ENCODE results near the gene SUCLG2. TPM values are rescaled to one million over a fixed set of nuclear protein-coding genes. Genes with fewer than 3 reads are reported as not detected.

SUCLG2 gene
- total RNA-seq, 4 donors from 2014 or later, result 38.7 to 42.9 (median 41.3) TPM

DNA sequence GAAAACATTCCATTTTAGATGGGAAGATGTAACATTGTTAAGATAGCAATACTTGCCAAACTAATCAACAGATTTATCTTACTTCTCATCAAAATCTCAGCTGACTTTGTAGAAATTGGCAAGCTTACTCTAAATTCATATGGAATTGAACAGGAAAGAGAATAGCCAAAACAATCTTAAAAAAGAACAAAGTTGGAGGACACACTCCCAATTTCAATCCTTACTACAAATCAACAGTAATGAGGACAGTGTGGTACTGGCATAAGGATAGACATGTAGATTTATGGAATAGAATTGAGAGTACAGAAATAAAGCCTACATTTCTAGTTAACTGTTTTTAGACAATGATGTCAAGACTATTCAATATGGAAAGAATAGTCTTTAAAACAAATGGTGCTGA lies 308.3 kb downstream of the SUCLG2 start:
- DNase-seq (ENCODE audit: low spot score in 2 of 2), result no peak
- TF ChIP-seq, protein P1, sequence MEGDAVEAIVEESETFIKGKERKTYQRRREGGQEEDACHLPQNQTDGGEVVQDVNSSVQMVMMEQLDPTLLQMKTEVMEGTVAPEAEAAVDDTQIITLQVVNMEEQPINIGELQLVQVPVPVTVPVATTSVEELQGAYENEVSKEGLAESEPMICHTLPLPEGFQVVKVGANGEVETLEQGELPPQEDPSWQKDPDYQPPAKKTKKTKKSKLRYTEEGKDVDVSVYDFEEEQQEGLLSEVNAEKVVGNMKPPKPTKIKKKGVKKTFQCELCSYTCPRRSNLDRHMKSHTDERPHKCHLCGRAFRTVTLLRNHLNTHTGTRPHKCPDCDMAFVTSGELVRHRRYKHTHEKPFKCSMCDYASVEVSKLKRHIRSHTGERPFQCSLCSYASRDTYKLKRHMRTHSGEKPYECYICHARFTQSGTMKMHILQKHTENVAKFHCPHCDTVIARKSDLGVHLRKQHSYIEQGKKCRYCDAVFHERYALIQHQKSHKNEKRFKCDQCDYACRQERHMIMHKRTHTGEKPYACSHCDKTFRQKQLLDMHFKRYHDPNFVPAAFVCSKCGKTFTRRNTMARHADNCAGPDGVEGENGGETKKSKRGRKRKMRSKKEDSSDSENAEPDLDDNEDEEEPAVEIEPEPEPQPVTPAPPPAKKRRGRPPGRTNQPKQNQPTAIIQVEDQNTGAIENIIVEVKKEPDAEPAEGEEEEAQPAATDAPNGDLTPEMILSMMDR (IDR thresholded peaks at IDR 0.05), result no peak
- no peak for TF ChIP-seq POLR2A (IDR thresholded peaks at IDR 0.05)
- intact Hi-C loops (cut with DNase I; ENCODE audit: low total_unique reads), result no loop called here
- H3K4me3 ChIP-seq (ENCODE audit: low read depth, poor library complexity, severe bottlenecking), result no peak overlapping the region

DNA sequence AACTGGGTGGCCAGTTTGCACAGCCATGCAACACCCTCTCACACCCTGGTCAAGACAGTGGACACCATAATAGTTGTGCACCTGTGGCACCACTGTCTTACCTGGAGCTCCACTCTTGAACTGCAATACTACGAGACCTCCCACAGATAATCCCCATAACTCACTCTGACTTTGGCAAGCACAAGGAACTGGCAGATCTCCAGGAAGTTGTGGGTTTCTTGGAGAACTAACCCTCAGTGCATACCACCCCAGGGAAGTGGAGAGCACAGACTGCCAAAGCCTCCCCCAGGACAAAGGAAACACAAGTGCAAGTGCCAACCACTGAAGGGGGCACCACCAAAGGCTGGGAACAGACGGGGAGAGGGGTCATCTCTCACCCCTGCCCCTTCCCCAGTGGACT lies 318.6 kb downstream of the SUCLG2 start:
- no peak for DNase-seq (ENCODE audit: low spot score in 2 of 2)
- no peak for TF ChIP-seq POLR2A (IDR thresholded peaks at IDR 0.05)
- TF ChIP-seq, protein P1 (IDR thresholded peaks at IDR 0.05), result no peak
- intact Hi-C loops (cut with DNase I; ENCODE audit: low total_unique reads), result no loop called here
- no peak overlapping the region for H3K4me3 ChIP-seq (ENCODE audit: low read depth, poor library complexity, severe bottlenecking)
- 30 to 35% methylated on average over 1 to 2 of the region's 2 CpGs for WGBS, 2 donors

DNA sequence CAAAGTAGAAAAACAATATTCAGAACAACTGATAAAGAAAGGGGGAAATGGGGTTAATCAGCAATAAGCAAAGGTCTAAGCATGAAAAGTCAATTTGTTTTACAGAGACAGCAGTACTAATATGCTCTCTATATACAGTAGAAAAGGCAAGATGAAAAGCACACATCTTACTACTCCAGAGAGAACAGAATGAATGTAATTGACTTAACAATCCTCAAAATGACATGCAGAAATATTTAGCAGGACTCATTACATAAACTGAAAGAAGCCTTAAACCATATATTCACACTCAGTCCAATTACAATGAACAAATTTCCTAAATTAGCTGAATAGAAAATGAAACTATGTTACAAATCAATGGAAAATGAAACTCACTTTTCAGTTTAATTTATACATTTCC lies 319.8 kb downstream of the SUCLG2 start:
- H3K4me3 ChIP-seq (ENCODE audit: low read depth, poor library complexity, severe bottlenecking), result no peak overlapping the region
- TF ChIP-seq POLR2A (IDR thresholded peaks at IDR 0.05), result no peak
- TF ChIP-seq, protein P1 (IDR thresholded peaks at IDR 0.05), result no peak
- intact Hi-C loops (cut with DNase I; ENCODE audit: low total_unique reads), result no loop called here
- DNase-seq (ENCODE audit: low spot score in 2 of 2), result no peak

DNA sequence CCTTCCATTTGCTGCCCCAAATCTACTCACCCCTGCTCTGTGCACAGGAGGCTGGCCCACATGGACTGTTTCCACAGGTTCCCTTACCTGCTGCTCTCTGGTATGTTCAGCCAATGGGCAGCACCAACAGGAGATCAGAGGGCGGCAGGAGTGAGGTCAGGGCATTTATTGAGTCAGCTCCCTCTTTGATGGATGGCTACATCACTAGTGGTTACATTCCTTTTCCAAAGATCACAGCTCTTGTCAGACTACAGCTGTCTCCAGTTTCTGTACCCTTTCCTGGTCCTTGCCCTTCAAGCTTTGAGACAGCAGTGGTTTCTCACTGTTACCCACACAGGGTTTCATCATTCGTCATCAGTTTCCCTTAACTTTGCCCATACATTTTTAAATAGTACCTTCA lies 325.1 kb downstream of the SUCLG2 start:
- 78 to 81% methylated on average over 2 of the region's 2 CpGs for WGBS, 2 donors
- DNase-seq (ENCODE audit: low spot score in 2 of 2), result no peak
- intact Hi-C loops (cut with DNase I; ENCODE audit: low total_unique reads), result no loop called here

DNA sequence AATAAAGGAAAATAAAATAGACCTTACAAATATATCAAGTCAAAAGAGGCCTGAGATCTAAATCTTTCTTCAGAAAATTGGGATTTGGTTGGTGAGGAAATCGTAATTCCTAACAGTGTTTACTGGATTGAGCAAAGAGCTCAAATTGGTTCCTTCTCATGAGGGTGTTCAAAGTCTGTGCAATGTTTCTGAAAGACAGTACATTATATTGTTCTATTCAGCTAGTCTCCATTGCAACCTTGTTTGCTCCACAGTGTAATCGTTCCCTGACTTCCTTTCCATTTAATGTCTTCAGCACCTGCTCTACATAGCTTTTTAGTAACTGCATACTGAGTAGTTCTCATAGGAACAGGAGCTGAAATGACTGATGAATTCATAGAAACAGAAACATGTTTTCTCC lies 326.8 kb downstream of the SUCLG2 start:
- no peak overlapping the region for H3K4me3 ChIP-seq (ENCODE audit: low read depth, poor library complexity, severe bottlenecking)
- 69 to 84% methylated on average over 2 of the region's 2 CpGs for WGBS, 2 donors
- TF ChIP-seq, protein P1 (IDR thresholded peaks at IDR 0.05), result no peak
- TF ChIP-seq POLR2A (IDR thresholded peaks at IDR 0.05), result no peak
- no peak for DNase-seq (ENCODE audit: low spot score in 2 of 2)
- intact Hi-C loops (cut with DNase I; ENCODE audit: low total_unique reads), result no loop called here

More for the DNA sequence above, 325.1 kb downstream of the SUCLG2 start:
- H3K4me3 ChIP-seq (ENCODE audit: low read depth, poor library complexity, severe bottlenecking), result no peak overlapping the region
- no peak for TF ChIP-seq POLR2A (IDR thresholded peaks at IDR 0.05)
- TF ChIP-seq, protein P1 (IDR thresholded peaks at IDR 0.05), result no peak

DNA sequence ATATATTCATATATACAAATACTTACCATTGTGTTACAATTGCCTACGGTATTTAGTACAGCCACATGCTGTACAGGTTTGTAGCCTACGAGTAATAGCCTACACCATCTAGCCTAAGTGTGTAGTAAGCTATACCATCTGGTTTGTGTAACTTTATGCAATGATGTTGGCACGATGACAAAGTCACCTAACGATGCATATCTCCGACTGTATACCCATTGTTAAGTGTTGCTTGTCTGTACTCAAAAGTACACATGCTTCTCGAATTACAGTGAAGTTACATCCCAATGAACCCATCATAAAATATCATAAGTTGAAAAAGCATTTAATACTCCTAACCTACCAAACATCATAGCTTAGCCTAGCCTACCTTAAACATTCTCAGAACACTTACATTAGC lies 329.2 kb downstream of the SUCLG2 start:
- H3K4me3 ChIP-seq (ENCODE audit: low read depth, poor library complexity, severe bottlenecking), result no peak overlapping the region
- 72 to 78% methylated on average over 6 of the region's 6 CpGs for WGBS, 2 donors
- TF ChIP-seq, protein P1 (IDR thresholded peaks at IDR 0.05), result no peak
- no peak for TF ChIP-seq POLR2A (IDR thresholded peaks at IDR 0.05)
- no peak for DNase-seq (ENCODE audit: low spot score in 2 of 2)
- intact Hi-C loops (cut with DNase I; ENCODE audit: low total_unique reads), result no loop called here
